SIG-M5 (cell line): ENCODE results near the gene ABRACL.

Experiments
- DNase-seq: peaks from one replicate; lab custom pipeline; 2025; lab: John Stamatoyannopoulos, UW

The ABRACL gene

GRCh38 chr6:139054001-139054400 is 25.5 kb downstream of the ABRACL start:
- DNase-seq = no peak

GRCh38 chr6:139055709-139056108 is 27.2 kb downstream of the ABRACL start:
- no peak for DNase-seq

DNA sequence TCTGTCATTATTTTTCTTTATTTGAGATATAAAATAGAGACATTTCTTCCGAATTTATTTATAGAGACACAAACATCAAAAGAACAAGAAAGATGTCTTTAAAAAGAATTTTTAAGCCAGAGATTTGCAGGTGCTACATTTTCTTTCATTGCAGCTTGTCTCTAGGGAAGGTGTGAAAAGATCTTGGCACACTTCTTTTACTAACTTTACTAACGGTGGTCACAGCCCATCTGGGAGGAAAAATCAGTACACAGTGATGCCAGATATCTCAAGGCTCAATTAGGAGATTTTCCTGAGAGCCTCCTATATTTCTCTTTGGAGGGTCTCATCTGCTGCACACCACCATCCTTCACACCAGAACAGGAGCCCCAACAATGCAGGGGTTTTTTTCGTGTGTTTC is 29.5 kb downstream of the ABRACL start:
- no peak for DNase-seq

DNA sequence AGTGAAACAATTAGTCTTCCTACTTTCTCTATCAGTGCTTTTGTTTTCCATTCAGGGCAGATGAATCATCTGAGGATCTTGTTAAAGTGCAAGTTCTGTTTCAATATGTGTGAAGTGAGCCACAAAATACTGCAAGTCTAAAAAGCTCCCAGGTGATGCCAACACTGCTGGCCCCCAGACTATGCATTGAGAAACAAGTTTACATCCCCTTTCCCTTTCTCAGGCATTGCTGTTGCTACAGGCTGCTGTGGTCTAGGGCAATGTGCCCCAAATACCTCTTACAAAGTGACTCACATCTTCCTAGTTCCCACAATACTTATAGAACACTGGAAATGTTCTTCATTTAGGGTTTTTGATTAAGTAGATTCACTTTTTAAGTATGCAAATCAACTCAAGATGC is 31.8 kb downstream of the ABRACL start:
- DNase-seq = peak; percentile 9

DNA sequence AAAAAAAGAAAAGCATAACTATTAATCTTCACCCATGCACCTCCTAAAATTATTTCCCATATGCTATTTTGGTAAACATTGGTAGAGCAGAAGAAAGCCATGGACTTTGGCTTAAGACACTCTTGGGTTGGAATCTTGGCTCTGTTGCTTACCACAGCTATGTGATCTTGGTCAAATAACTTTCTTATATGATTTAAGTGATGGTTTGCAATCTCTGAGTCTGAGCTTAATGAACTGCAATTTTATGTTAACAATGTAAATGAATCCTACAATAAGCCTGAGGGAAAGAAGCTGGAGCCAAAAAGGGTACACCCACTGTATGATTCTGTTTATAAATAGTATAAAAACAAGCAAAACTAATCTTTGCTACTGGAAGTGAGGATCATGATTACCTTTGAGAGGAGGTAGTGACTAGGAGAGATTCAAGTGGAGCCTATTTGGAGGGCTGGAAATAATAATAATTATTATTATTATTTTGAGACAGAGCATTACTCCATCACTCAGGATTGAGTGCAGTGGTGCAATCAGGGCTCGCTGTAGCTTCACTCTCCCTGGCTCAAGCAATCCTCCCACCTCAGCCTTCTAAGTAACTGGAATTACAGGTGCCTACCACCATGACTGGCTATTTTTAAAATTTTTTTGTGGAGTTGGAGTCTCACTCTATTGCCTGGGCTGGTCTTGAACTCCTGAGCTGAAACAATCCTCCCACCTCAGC is 34.5 kb downstream of the ABRACL start:
- no peak for DNase-seq

DNA sequence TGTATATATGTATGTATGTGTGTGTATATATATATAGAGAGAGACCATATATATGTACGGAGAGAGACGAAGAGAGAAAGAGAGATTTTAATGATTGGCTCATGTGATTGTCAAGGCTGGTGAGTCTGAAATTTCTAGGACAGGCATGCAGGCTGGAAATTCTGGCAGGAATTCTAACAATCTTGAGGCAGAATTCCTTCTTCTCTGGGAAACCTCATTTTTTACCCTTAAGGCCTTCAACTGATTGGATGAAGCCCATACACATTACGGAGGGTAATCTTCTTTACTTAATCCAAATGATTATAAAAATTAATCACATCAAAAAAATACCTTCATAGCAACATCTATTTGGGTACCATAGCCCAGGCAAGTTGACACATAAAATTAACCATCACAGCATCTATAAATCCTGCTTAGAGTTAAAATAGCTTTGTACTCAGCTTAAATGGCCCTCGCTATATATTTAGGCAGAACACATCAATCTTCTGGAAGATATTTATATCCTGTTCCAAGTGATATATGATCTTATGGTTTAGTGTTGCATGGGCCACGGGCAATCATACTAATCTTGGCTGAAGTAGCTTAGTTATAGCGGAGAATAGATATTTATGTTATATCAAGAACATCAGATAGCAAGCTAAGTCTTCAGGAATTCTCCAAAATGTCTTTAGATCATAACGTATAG is 36.6 kb downstream of the ABRACL start:
- no peak for DNase-seq

DNA sequence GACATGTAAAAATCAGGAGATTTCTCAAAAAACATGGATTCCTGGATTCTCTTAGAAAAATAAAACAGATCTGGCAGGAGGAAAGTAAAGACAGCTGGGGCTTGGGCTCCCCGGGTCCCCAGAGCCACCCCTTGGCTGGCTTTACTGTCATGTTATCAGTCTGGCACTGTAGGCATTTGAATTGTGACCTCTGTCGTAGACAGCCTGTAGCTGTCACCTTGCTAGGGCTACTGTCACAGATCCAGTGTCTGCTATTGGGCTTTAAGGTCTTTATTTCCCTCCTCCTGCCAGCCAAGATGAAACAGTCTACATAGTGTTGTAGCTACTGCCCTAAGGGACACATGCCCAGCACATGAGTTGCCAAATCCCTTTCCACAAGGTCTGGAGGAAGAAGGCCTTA is 37.5 kb downstream of the ABRACL start:
- DNase-seq = no peak

- DNase-seq = no peak
These were observed 40.3 kb downstream of the ABRACL start for GRCh38 chr6:139068846-139069245.

GRCh38 chr6:139073118-139073517 is 44.6 kb downstream of the ABRACL start:
- no peak for DNase-seq

DNA sequence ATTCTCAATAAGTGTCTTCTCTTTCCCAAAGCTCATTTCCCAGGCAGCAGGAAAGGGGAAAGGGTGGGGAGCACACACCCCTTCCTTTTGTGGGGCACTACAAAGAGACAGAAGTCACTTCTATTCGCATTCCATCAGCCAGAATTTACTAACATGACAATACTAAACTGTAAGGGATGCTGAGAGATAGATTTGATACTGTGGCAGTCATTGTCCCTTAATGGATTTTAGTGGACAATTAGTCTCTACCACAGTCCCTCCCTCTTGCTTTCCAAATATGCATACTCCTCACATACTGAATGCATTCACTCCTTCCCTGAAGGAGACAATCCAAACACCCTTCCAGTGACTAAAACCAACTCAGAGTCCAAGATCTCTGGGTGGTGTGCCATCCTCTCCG is 50.5 kb downstream of the ABRACL start:
- DNase-seq = no peak

- no peak for DNase-seq
These were observed 51.8 kb downstream of the ABRACL start for GRCh38 chr6:139080255-139080920.

DNA sequence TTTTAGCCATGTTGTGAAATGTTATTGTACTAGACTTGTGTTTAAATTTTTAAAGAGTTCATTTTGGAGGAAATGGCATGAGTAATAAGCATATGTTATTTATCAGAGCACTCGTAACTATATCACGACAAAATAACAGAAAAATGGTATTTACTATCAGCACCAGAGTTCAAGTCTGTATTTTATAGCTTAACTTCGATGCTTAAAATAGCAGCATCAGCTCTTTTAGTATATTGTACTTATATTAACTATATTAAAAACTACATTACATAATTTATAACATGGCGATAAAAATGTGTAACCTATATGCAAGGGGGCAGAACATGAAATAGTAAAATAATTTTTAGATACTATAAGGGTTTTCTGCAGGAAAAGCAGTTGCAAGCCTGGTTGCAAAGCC is 52.9 kb downstream of the ABRACL start:
- DNase-seq = no peak

DNA sequence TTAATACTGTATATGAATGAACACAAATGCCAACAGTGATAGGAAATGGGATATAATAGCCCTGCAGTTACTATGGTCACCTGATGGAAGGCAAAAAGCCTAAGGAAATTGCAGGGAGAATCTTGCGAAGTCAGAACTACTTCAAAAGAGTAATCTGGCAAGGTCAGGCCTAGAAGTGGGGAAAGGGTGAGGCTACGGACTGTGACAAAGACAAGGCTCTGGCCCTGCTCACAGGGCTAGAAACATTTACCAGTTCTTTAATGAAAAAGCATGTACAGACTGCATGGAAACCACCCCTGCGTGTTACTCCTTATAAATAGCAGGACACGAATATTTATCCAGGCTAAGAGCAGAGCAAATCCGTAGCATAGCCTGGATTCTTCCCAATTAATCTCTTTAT is 53.8 kb downstream of the ABRACL start:
- no peak for DNase-seq

- no peak for DNase-seq
These were observed 63.3 kb downstream of the ABRACL start for GRCh38 chr6:139091826-139092225.
